HAP-1 (cell line): Measurements from ENCODE around the gene AURKAIP1.
"Not testable (repeated sequence)": the region's sequence is repeated elsewhere in the genome, so short reads cannot be mapped to it uniquely, and the experiment has no call there.

ENCODE experiments used
- DNase-seq, 2 experiments: peaks; one replicate each; pipeline ENCODE4 v3.0.0-alpha.2; 2016 to 2020; ENCODE audit warnings: low spot score in 2 of 2
- H3K27me3 ChIP-seq: fragments of 250-450 bp; sonication (Bioruptor Pico); 2 replicates; pipeline ENCODE4 v1.5.1; 2020; ENCODE audit warnings: low read depth, mild to moderate bottlenecking, moderate library complexity
- H3K36me3 ChIP-seq: fragments of 250-450 bp; sonication (Bioruptor Pico); replicated peaks from 2 replicates; pipeline ENCODE4 v1.5.1; 2020; ENCODE audit warnings: mild to moderate bottlenecking
- H3K4me1 ChIP-seq: fragments of 250-450 bp; sonication (Bioruptor Pico); 2 replicates; pipeline ENCODE4 v1.5.1; 2020; ENCODE audit warnings: mild to moderate bottlenecking
- H3K4me3 ChIP-seq: fragments of 250-450 bp; sonication (Bioruptor Pico); 2 replicates; pipeline ENCODE4 v1.5.1; 2020; ENCODE audit warnings: mild to moderate bottlenecking, moderate library complexity
- H3K9me3 ChIP-seq: fragments of 250-450 bp; sonication (Bioruptor Pico); 2 replicates; pipeline ENCODE4 v1.5.1; 2020; ENCODE audit warnings: mild to moderate bottlenecking, moderate library complexity
- in situ Hi-C: fragments of 300-500 bp; cut with MboI; formaldehyde crosslinking; loops from 3 replicates; pipeline ENCODE4 v1.14.3; 2020; ENCODE audit warnings: low sequenced_read_pairs, inconsistent platforms, mixed read lengths

AURKAIP1 gene

DNA sequence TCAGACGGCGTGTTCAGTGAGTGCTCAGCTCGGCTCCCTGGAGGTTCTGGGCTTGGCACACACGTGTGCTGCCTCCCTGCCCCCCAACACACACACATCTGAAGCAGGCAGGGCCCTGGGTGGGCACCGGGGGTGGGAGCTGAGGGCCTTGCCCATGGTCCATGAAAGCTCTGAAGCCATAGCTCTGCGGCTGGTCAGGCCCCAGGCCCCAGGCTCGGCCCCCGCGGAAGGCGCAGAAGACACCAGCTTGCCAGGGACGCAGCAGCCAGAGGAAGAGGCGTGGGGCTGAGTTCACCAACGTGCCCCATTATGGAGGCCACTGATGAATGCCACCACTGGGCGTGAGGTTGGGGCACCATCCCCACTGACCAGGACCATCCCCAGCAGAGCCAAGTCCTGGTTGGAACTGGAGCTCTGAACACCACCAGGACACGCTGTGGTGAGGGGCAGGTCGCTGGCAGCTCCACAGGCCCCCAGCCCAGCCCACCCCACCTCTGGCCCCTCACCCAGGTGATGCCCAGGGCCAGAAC lies 4.2 kb downstream of the AURKAIP1 start:
- peaks cover 7% of the 10 kb centered on the region for H3K4me1 ChIP-seq
- H3K9me3 ChIP-seq: peaks cover 3% of the 10 kb centered on the region; the same call in 1 of the 2 replicates
- peaks cover 29% of the 10 kb centered on the region for H3K36me3 ChIP-seq
- no peaks in the 10 kb centered on the region for H3K27me3 ChIP-seq
- DNase-seq: no peak
- in situ Hi-C loops: no loop called here
- no peak overlapping the region for H3K4me3 ChIP-seq

DNA sequence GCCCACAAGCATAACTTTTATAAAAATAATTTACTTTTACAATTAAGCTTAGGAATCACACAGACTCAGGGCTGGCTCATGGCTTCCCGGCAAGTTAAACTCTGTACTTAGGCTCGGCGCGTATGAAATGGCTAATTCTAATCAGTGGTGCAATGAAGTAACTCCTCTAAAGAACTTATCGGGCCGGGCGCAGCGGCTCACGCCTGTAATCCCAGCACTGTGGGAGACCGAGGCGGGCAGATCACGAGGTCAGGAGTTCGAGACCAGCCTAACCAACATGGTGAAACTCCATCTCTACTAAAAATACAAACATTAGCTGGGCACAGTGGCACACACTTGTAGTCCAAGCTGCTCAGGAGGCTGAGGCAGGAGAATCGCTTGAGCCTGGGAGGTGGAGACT lies 4.9 kb downstream of the AURKAIP1 start:
- DNase-seq, in situ Hi-C loops, H3K4me1 ChIP-seq, H3K9me3 ChIP-seq, H3K27me3 ChIP-seq, H3K4me3 ChIP-seq: not testable (repeated sequence)
- peaks cover 29% of the 10 kb centered on the region for H3K36me3 ChIP-seq

GRCh38 chr1:1367315-1367714 lies 7.7 kb downstream of the AURKAIP1 start:
- Histone ChIP-seq H3K36me3 (peaks cover 6% of the 10 kb centered on the region), H3K9me3 (peaks cover 4% of the 10 kb centered on the region; the same call in 1 of the 2 replicates), H3K4me1 (no peaks in the 10 kb centered on the region), H3K27me3 (no peaks in the 10 kb centered on the region), H3K4me3 (no peak overlapping the region)
- in situ Hi-C loops: no loop called here
- no peak for DNase-seq

- Histone ChIP-seq H3K4me1 (no peaks in the 10 kb centered on the region), H3K27me3 (no peaks in the 10 kb centered on the region), H3K4me3 (no peak overlapping the region), H3K36me3 (peaks cover 4% of the 10 kb centered on the region; the same call in 1 of the 2 replicates), H3K9me3 (peaks cover 4% of the 10 kb centered on the region; the same call in 1 of the 2 replicates)
- in situ Hi-C loops: no loop called here
- DNase-seq: no peak
These were observed 8.3 kb downstream of the AURKAIP1 start for GRCh38 chr1:1366699-1367066.

DNA sequence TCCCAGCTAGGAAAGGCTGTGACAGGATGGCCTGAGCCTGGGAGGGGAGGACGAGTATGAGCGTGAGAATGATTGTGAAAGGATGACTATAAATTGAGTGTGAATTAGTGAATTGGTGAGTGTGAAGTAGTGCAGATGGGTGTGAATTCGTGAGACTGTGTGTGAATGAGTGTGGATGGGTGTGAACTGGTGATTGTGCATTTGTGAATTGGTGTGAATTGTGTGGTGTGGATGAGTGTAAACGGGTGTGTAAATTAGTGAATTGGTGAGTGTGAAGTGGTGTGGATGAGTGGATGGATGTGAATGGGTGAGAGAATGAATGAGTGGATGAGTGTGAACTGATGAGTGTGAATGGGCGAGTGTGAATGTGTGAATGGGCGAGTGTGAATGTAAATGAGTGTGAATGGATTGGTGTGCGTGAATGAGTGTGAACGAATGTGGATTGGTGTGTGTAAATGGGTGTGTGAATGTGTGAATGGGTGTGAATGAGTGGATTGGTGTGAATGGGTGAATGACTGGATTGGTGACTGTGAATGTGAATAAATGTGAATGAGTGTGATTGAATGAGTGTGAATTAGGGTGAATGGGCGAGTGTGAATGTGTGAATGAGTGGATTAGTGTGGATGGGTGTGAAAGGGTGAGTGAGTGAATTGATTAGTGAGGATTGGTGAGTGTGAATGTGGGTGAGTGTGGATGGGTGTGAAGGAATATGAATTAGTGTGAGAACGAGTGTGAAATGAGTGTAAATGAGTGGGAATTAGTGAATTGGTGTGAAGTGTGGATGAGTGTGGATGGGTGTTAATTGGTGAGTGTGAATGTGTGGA lies 8.9 kb downstream of the AURKAIP1 start:
- no peak overlapping the region for H3K4me3 ChIP-seq
- in situ Hi-C loops: no loop called here
- DNase-seq: no peak
- H3K9me3 ChIP-seq: peaks cover 4% of the 10 kb centered on the region; the same call in 1 of the 2 replicates
- H3K27me3 ChIP-seq: no peaks in the 10 kb centered on the region
- H3K4me1 ChIP-seq: no peaks in the 10 kb centered on the region
- H3K36me3 ChIP-seq: no peaks in the 10 kb centered on the region

- Histone ChIP-seq H3K9me3 (peaks cover 4% of the 10 kb centered on the region; the same call in 1 of the 2 replicates), H3K36me3 (no peaks in the 10 kb centered on the region), H3K4me1 (no peaks in the 10 kb centered on the region), H3K4me3 (no peak overlapping the region), H3K27me3 (no peaks in the 10 kb centered on the region)
- DNase-seq: no peak
- in situ Hi-C loops: no loop called here
These were observed 10.7 kb downstream of the AURKAIP1 start for GRCh38 chr1:1364266-1364665.

GRCh38 chr1:1361982-1362423 lies 13.0 kb downstream of the AURKAIP1 start:
- Histone ChIP-seq H3K4me1 (no peaks in the 10 kb centered on the region), H3K36me3 (no peaks in the 10 kb centered on the region), H3K4me3 (no peak overlapping the region), H3K9me3 (peaks cover 4% of the 10 kb centered on the region; the same call in 1 of the 2 replicates), H3K27me3 (no peaks in the 10 kb centered on the region)
- no peak for DNase-seq
- in situ Hi-C loops: no loop called here

DNA sequence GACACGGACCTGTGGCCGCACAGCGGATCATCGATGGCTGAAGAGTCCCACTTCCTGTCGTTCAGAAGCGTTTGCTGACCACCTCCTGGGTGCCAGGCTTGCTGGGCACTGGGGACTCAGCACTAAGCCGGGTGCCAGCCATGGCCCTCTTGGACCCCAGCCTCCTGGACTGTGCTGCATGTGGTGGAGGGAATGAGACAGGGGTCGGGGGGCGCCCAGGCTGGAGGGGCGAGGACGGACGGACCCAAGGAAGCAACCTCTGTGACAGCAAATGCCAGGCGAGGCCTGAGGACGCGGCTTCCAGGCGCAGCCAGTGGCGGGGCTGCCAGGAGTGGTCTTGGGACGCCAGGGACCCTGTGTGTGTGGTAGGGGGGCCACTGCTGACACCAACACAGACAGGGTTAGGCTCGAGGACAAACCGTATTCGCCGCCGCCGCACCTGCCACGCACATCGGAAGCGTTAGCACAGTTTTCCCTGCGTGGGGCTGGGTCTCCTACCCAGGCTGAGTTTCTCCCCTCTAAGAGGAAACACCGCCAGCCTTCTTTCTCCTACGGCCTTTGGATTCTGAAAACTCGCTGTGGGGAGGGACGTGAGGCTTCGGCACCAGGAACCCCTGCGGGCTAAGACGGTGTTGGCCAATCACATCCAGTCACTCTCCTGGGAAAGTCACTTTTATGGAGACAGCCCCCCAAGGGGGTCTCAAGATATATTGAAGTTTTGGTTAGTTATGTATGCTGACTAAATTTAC lies 13.6 kb downstream of the AURKAIP1 start:
- H3K27me3 ChIP-seq: no peaks in the 10 kb centered on the region
- no peak for DNase-seq
- H3K4me3 ChIP-seq: no peak overlapping the region
- peaks cover 4% of the 10 kb centered on the region; the same call in 1 of the 2 replicates for H3K9me3 ChIP-seq
- in situ Hi-C loops: no loop called here
- no peaks in the 10 kb centered on the region for H3K36me3 ChIP-seq
- H3K4me1 ChIP-seq: no peaks in the 10 kb centered on the region

DNA sequence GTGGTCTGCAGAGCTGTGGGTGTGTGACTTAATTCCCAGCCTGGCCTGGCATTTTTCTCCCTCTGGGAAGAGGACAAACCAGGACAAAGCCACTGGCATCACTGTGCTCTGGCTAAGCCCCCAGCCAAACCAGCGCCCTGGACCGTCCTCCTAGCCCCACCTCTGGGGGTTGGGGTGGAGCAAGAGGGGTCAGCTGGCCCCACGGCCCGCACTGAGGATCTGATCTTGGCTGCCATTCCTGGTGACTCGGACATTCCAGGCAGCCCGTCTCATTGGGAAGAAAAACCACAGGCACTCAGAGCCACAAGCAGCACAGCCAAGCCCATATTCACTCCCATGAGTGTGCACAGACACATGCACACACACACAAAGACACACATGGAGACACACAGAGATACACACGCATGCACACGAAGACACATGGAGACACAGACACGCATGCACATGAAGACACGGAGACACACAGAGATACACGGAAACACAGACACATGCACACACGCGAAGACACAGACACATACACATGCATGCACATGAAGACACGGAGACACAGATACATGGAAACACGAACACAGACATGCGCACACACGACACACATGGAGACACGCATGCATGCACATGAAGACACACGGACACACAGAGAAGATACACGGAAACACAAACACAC lies 14.4 kb downstream of the AURKAIP1 start:
- H3K4me3 ChIP-seq: no peak overlapping the region
- no peaks in the 10 kb centered on the region for H3K27me3 ChIP-seq
- no peaks in the 10 kb centered on the region for H3K36me3 ChIP-seq
- no peak for DNase-seq
- in situ Hi-C loops: no loop called here
- H3K4me1 ChIP-seq: no peaks in the 10 kb centered on the region
- no peaks in the 10 kb centered on the region for H3K9me3 ChIP-seq

DNA sequence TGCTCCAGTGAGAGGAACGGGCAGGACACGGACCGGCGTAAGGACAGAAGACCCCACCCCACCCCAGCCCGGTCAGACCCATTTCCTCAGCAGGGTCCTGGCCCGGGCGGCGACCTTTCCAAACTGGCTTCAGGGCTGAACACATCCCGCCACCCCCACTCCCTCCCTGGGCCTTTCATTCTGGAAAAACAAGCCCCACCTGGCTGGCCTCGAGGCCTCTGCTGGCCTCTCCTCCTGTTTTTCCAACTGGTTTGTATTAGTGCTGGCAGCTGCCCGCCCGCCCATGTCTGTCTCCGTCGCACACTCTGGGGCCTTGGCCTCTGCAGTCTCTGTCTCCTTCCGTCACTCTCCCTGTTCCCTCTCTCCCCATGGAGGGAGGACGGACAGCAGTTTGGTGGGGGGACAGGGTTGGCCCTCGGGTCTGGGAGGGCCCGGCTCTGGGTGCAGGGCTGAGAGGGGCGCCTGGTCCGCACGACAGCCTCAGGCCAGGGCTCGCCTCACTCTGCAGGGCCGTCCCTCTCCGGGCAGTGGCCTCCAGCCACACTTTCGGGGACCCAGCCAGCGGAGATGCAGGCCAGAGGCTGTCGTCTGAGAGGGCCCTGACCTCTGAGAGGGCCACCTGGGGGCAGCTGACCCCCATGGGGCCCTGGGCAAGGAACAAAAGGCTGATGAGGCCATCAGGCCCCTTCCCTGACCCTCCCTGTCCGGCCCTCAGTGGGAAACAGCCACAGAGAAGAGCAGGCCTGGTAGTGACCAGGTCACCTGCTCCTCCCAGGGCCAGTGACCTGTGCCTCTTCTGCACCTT lies 15.1 kb downstream of the AURKAIP1 start:
- Histone ChIP-seq H3K36me3 (no peaks in the 10 kb centered on the region), H3K4me1 (no peaks in the 10 kb centered on the region; the same call in 1 of the 2 replicates), H3K4me3 (no peak overlapping the region), H3K9me3 (no peaks in the 10 kb centered on the region), H3K27me3 (peaks cover under 1% of the 10 kb centered on the region)
- DNase-seq: no peak
- in situ Hi-C loops: no loop called here

DNA sequence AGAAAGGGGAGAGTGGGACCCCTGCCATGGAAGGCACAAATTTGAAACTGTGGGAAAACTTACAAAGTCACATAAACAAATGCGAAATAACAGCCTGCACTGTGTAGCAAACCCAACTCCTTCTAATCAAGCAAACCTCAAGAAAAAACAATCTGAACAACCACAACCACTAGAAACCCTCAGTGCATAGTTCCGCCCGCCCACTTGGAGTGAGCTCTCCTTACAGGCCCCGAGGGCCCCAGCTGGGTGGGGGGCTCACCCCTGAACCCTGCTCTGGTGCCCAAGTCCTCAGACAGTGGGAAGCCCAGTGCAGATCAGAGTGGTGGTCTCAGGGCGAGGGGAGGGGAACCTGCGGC lies 15.7 kb downstream of the AURKAIP1 start:
- Histone ChIP-seq H3K27me3 (peaks cover 6% of the 10 kb centered on the region), H3K9me3 (no peaks in the 10 kb centered on the region), H3K4me3 (no peak overlapping the region), H3K36me3 (no peaks in the 10 kb centered on the region), H3K4me1 (peaks cover 2% of the 10 kb centered on the region; the same call in 1 of the 2 replicates)
- DNase-seq: no peak
- in situ Hi-C loops: no loop called here

- Histone ChIP-seq H3K27me3 (peaks cover 13% of the 10 kb centered on the region), H3K4me3 (no peak within 1 kb of the TSS), H3K36me3 (no peaks in the 10 kb centered on the region), H3K4me1 (peaks cover 6% of the 10 kb centered on the region), H3K9me3 (no peaks in the 10 kb centered on the region)
- no peak for DNase-seq
- in situ Hi-C loops: no loop called here
These were observed 16.4 kb downstream of the AURKAIP1 start, which contains the start of gene MXRA8 for GRCh38 chr1:1358433-1359271. MXRA8 (minus strand) TSS chr1:1358555; CDS start chr1:1358504, 51 bp downstream.
